Measurements from ENCODE around the gene SCN1A. TPM values are rescaled to one million over a fixed set of nuclear protein-coding genes. Genes with fewer than 3 reads are reported as not detected.
"Not testable (repeated sequence)": the region's sequence is repeated elsewhere in the genome, so short reads cannot be mapped to it uniquely, and the experiment has no call there.

The SCN1A gene
- total RNA-seq, 2 experiments from 2014 or later, result not detected

GRCh38 chr2:166042768-166043390 lies 84.9 kb downstream of the SCN1A start:
- H3K4me1 Mint-ChIP-seq, result no peaks in the 10 kb centered on the region
- no peaks in the 10 kb centered on the region for H3K36me3 Mint-ChIP-seq
- H3K4me3 Mint-ChIP-seq, result no peak overlapping the region
- H3K9me3 Mint-ChIP-seq (ENCODE audit: low read depth), result no peaks in the 10 kb centered on the region
- no peak for DNase-seq
- CTCF ChIA-PET, result no interaction called here
- no peak overlapping the region for H3K27ac Mint-ChIP-seq
- H3K27me3 Mint-ChIP-seq, result no peaks in the 10 kb centered on the region
- no peak for ATAC-seq

- H3K9me3 Mint-ChIP-seq (ENCODE audit: low read depth), result no peaks in the 10 kb centered on the region
- H3K27me3 Mint-ChIP-seq, result no peaks in the 10 kb centered on the region
- no peak overlapping the region for H3K27ac Mint-ChIP-seq
- no peak for DNase-seq
- no peak for ATAC-seq
- no peaks in the 10 kb centered on the region for H3K36me3 Mint-ChIP-seq
- CTCF ChIA-PET, result no interaction called here
- H3K4me1 Mint-ChIP-seq, result no peaks in the 10 kb centered on the region
- no peak overlapping the region for H3K4me3 Mint-ChIP-seq
Observed at GRCh38 chr2:166042356-166042755, 85.5 kb downstream of the SCN1A start.

- no peaks in the 10 kb centered on the region for H3K9me3 Mint-ChIP-seq (ENCODE audit: low read depth)
- ATAC-seq (no peak), DNase-seq (no peak)
- H3K4me1 Mint-ChIP-seq, result no peaks in the 10 kb centered on the region
- no peaks in the 10 kb centered on the region for H3K36me3 Mint-ChIP-seq
- CTCF ChIA-PET, result no interaction called here
- no peak overlapping the region for H3K4me3 Mint-ChIP-seq
- no peaks in the 10 kb centered on the region for H3K27me3 Mint-ChIP-seq
- no peak overlapping the region for H3K27ac Mint-ChIP-seq
Observed at GRCh38 chr2:166041613-166042012, 86.2 kb downstream of the SCN1A start.

- CTCF ChIA-PET, result no interaction called here
- H3K27ac Mint-ChIP-seq, result no peak overlapping the region
- no peaks in the 10 kb centered on the region for H3K4me1 Mint-ChIP-seq
- H3K4me3 Mint-ChIP-seq, result no peak overlapping the region
- H3K27me3 Mint-ChIP-seq, result peaks cover 2% of the 10 kb centered on the region
- DNase-seq (no peak), ATAC-seq (no peak)
- no peaks in the 10 kb centered on the region for H3K36me3 Mint-ChIP-seq
- H3K9me3 Mint-ChIP-seq (ENCODE audit: low read depth), result no peaks in the 10 kb centered on the region
Observed at GRCh38 chr2:166032361-166032760, 95.5 kb downstream of the SCN1A start.

- Mint-ChIP-seq H3K4me3 (no peak overlapping the region), H3K36me3 (no peaks in the 10 kb centered on the region), H3K9me3 (ENCODE audit: low read depth) (no peaks in the 10 kb centered on the region), H3K4me1 (no peaks in the 10 kb centered on the region), H3K27me3 (peaks cover 2% of the 10 kb centered on the region), H3K27ac (no peak overlapping the region)
- DNase-seq, result no peak
- CTCF ChIA-PET, result no interaction called here
- ATAC-seq, result no peak
Observed at GRCh38 chr2:166031054-166031453, 96.8 kb downstream of the SCN1A start.

GRCh38 chr2:166025313-166025712 lies 102.5 kb downstream of the SCN1A start:
- DNase-seq, result no peak
- CTCF ChIA-PET, result interaction anchor here (0.6 kb wide), 1 partner anchor 404 kb away, joined by 3 read pairs; no protein-coding TSS in a partner anchor
- H3K4me1 Mint-ChIP-seq, result no peaks in the 10 kb centered on the region
- no peaks in the 10 kb centered on the region for H3K27me3 Mint-ChIP-seq
- H3K4me3 Mint-ChIP-seq, result no peak overlapping the region
- ATAC-seq, result no peak
- H3K9me3 Mint-ChIP-seq (ENCODE audit: low read depth), result no peaks in the 10 kb centered on the region
- H3K36me3 Mint-ChIP-seq, result no peaks in the 10 kb centered on the region
- H3K27ac Mint-ChIP-seq, result no peak overlapping the region

GRCh38 chr2:166017208-166017607 lies 110.6 kb downstream of the SCN1A start:
- DNase-seq, result no peak
- ATAC-seq, result no peak
- no peaks in the 10 kb centered on the region for H3K27me3 Mint-ChIP-seq
- H3K4me1 Mint-ChIP-seq, result no peaks in the 10 kb centered on the region
- CTCF ChIA-PET, result no interaction called here
- H3K27ac Mint-ChIP-seq, result no peak overlapping the region
- no peak overlapping the region for H3K4me3 Mint-ChIP-seq
- H3K36me3 Mint-ChIP-seq, result no peaks in the 10 kb centered on the region
- H3K9me3 Mint-ChIP-seq (ENCODE audit: low read depth), result no peaks in the 10 kb centered on the region

GRCh38 chr2:166013878-166014277 lies 113.9 kb downstream of the SCN1A start:
- H3K27me3 Mint-ChIP-seq, result peaks cover 3% of the 10 kb centered on the region
- H3K4me1 Mint-ChIP-seq, result no peaks in the 10 kb centered on the region
- H3K36me3 Mint-ChIP-seq, result no peaks in the 10 kb centered on the region
- DNase-seq, result no peak
- H3K4me3 Mint-ChIP-seq, result no peak overlapping the region
- H3K27ac Mint-ChIP-seq, result no peak overlapping the region
- H3K9me3 Mint-ChIP-seq (ENCODE audit: low read depth), result no peaks in the 10 kb centered on the region
- ATAC-seq, result no peak
- CTCF ChIA-PET, result no interaction called here

- H3K9me3 Mint-ChIP-seq (ENCODE audit: low read depth), result no peaks in the 10 kb centered on the region
- H3K4me1 Mint-ChIP-seq, result no peaks in the 10 kb centered on the region
- no peak overlapping the region for H3K27ac Mint-ChIP-seq
- H3K27me3 Mint-ChIP-seq, result peaks cover 5% of the 10 kb centered on the region
- H3K36me3 Mint-ChIP-seq, result no peaks in the 10 kb centered on the region
- CTCF ChIA-PET, result no interaction called here
- ATAC-seq, result no peak
- H3K4me3 Mint-ChIP-seq, result no peak overlapping the region
- no peak for DNase-seq
Observed at GRCh38 chr2:166011660-166012059, 116.2 kb downstream of the SCN1A start.

GRCh38 chr2:166000401-166000800 lies 127.4 kb downstream of the SCN1A start:
- Mint-ChIP-seq H3K36me3 (no peaks in the 10 kb centered on the region), H3K4me1 (no peaks in the 10 kb centered on the region), H3K4me3 (no peak overlapping the region), H3K9me3 (ENCODE audit: low read depth) (no peaks in the 10 kb centered on the region), H3K27ac (no peak overlapping the region), H3K27me3 (peaks cover 8% of the 10 kb centered on the region)
- CTCF ChIA-PET, result no interaction called here
- DNase-seq (no peak), ATAC-seq (no peak)

GRCh38 chr2:165990846-165991245 lies 137.0 kb downstream of the SCN1A start:
- CTCF ChIA-PET, result no interaction called here
- Mint-ChIP-seq H3K36me3 (no peaks in the 10 kb centered on the region), H3K9me3 (ENCODE audit: low read depth) (no peaks in the 10 kb centered on the region), H3K4me1 (no peaks in the 10 kb centered on the region), H3K27me3 (peaks cover 2% of the 10 kb centered on the region), H3K27ac (no peak overlapping the region), H3K4me3 (no peak overlapping the region)
- no peak for ATAC-seq
- DNase-seq, result no peak

- CTCF ChIA-PET, result no interaction called here
- no peaks in the 10 kb centered on the region for H3K4me1 Mint-ChIP-seq
- no peak overlapping the region for H3K27ac Mint-ChIP-seq
Observed at GRCh38 chr2:165989851-165990250, 138.0 kb downstream of the SCN1A start.

GRCh38 chr2:165985120-165985519 lies 142.7 kb downstream of the SCN1A start:
- Mint-ChIP-seq H3K4me3 (no peak overlapping the region), H3K4me1 (no peaks in the 10 kb centered on the region), H3K27ac (no peak overlapping the region), H3K27me3 (peaks cover 13% of the 10 kb centered on the region), H3K9me3 (ENCODE audit: low read depth) (no peaks in the 10 kb centered on the region), H3K36me3 (no peaks in the 10 kb centered on the region)
- CTCF ChIA-PET, result no interaction called here
- ATAC-seq, result no peak
- DNase-seq, result no peak

More at GRCh38 chr2:165989851-165990250, 138.0 kb downstream of the SCN1A start:
- DNase-seq (no peak), ATAC-seq (no peak)
- Mint-ChIP-seq H3K27me3 (peaks cover 9% of the 10 kb centered on the region), H3K9me3 (ENCODE audit: low read depth) (no peaks in the 10 kb centered on the region), H3K4me3 (no peak overlapping the region), H3K36me3 (no peaks in the 10 kb centered on the region)

GRCh38 chr2:165972161-165972560 lies 155.7 kb downstream of the SCN1A start:
- H3K36me3 Mint-ChIP-seq, H3K4me3 Mint-ChIP-seq: not testable (repeated sequence)
- CTCF ChIA-PET, result interaction anchor here (0.7 kb wide), 1 partner anchor 23 kb away, joined by 4 read pairs; no protein-coding TSS in a partner anchor

GRCh38 chr2:165970663-165971062 lies 157.2 kb downstream of the SCN1A start:
- H3K4me3 Mint-ChIP-seq, result no peak overlapping the region
- H3K27me3 Mint-ChIP-seq, result peaks cover 6% of the 10 kb centered on the region
- H3K27ac Mint-ChIP-seq, result no peak overlapping the region
- no peaks in the 10 kb centered on the region for H3K36me3 Mint-ChIP-seq
- H3K4me1 Mint-ChIP-seq, result no peaks in the 10 kb centered on the region
- CTCF ChIA-PET, result interaction anchor here (1.0 kb wide), 1 partner anchor 17 kb away, joined by 3 read pairs; the partner anchor contains the start of gene TTC21B
- no peak for ATAC-seq
- no peaks in the 10 kb centered on the region for H3K9me3 Mint-ChIP-seq (ENCODE audit: low read depth)
- DNase-seq, result no peak

More at GRCh38 chr2:165972161-165972560, 155.7 kb downstream of the SCN1A start:
- not testable (repeated sequence) for H3K27ac Mint-ChIP-seq; H3K4me1 Mint-ChIP-seq; H3K9me3 Mint-ChIP-seq (ENCODE audit: low read depth); H3K27me3 Mint-ChIP-seq; ATAC-seq; DNase-seq

Data from activated CD8-positive, alpha-beta memory T cell treated with anti-CD3 and anti-CD28 coated beads, Interleukin-2, amount 10 ng/mL, durations not matched to agents 7 days and 5 days (primary cell).